PC-9 (cell line): ENCODE data around the gene OSBPL3. TPM values are rescaled to one million over a fixed set of nuclear protein-coding genes. Genes with fewer than 3 reads are reported as not detected.

Source experiments
- BruUV-seq: library from RNA; stranded (reverse); fragments of 400-500 nt; replicated peaks from 2 replicates; lab custom pipeline; 2021; lab: Mats Ljungman, UMichigan
- CTCF ChIA-PET: fragments of 300-600 bp; sonication (Branson Sonifier 250); formaldehyde crosslinking; loops from one replicate; lab custom pipeline; 2022; ENCODE audit warnings: antibody characterized with exemption; lab: Charles Lee
- POLR2A ChIA-PET: fragments of 300-600 bp; sonication (Branson Sonifier 250); formaldehyde crosslinking; loops from one replicate; lab custom pipeline; 2022; ENCODE audit warnings: antibody characterized with exemption; ENCODE audit not compliant: unreplicated experiment; lab: Charles Lee
- DNase-seq, 2 experiments: peaks; one replicate each; pipeline versions ENCODE4 v3.0.0 to v3.0.0-alpha.2; 2015 to 2022; ENCODE audit warnings: mixed read lengths in 1 of 2
- H2AFZ ChIP-seq: fragments of 200-600 bp; sonication (generic); 2 replicates; pipeline ENCODE4 v1.8.1; 2017; ENCODE audit warnings: antibody characterized with exemption
- H3F3A ChIP-seq: fragments of 200-600 bp; sonication (generic); 2 replicates; pipeline ENCODE4 v1.8.1; 2017; ENCODE audit warnings: antibody characterized with exemption, mild to moderate bottlenecking, low read depth; ENCODE audit not compliant: insufficient read depth
- H3K27ac ChIP-seq: fragments of 200-600 bp; sonication (generic); 2 replicates; pipeline ENCODE4 v1.6.1; 2016; ENCODE audit warnings: mixed run types
- H3K27me3 ChIP-seq: fragments of 200-600 bp; sonication (generic); 2 replicates; pipeline ENCODE4 v1.6.1; 2016; ENCODE audit warnings: low read depth, mixed run types; ENCODE audit not compliant: insufficient read depth
- H3K36me3 ChIP-seq: fragments of 200-600 bp; sonication (generic); 2 replicates; pipeline ENCODE4 v1.6.1; 2016; ENCODE audit warnings: low read depth, mixed run types
- H3K4me1 ChIP-seq: fragments of 200-600 bp; sonication (generic); replicated peaks from 2 replicates; pipeline ENCODE4 v1.6.1; 2016; ENCODE audit warnings: mixed run types; ENCODE audit not compliant: insufficient read depth
- H3K4me2 ChIP-seq: fragments of 200-600 bp; sonication (generic); 2 replicates; pipeline ENCODE4 v1.6.1; 2017; ENCODE audit warnings: mixed run types
- H3K4me3 ChIP-seq: fragments of 200-600 bp; sonication (generic); 2 replicates; pipeline ENCODE4 v1.6.1; 2016; ENCODE audit warnings: mixed run types
- H3K79me2 ChIP-seq: fragments of 200-600 bp; sonication (generic); 2 replicates; pipeline ENCODE4 v1.6.1; 2017; ENCODE audit warnings: low read depth, mixed run types
- H3K9me2 ChIP-seq: fragments of 200-600 bp; sonication (generic); 2 replicates; pipeline ENCODE4 v1.8.1; 2017; ENCODE audit warnings: mild to moderate bottlenecking; ENCODE audit not compliant: insufficient read depth
- H3K9me3 ChIP-seq: fragments of 200-600 bp; sonication (generic); 2 replicates; pipeline ENCODE4 v1.8.1; 2016; ENCODE audit warnings: low read depth; ENCODE audit not compliant: insufficient read depth
- H4K20me1 ChIP-seq: fragments of 200-600 bp; sonication (generic); 2 replicates; pipeline ENCODE4 v1.8.1; 2017; ENCODE audit not compliant: insufficient read depth
- CTCF ChIP-seq: fragments of 200-600 bp; sonication (generic); conservative IDR thresholded peaks from 2 replicates; pipeline ENCODE4 v1.6.1; 2017; ENCODE audit warnings: mixed run types, antibody characterized with exemption, mild to moderate bottlenecking, moderate library complexity
- EZH2 ChIP-seq: fragments of 200-600 bp; sonication (generic); IDR thresholded peaks from 2 replicates; pipeline ENCODE4 v1.8.0; 2017; ENCODE audit warnings: antibody characterized with exemption, low read depth
- intact Hi-C: fragments of 100-400 bp; cut with micrococcal nuclease; formaldehyde crosslinking; loops from one replicate; pipeline ENCODE4 v1.10.0; 2022; ENCODE audit not compliant: unreplicated experiment
- total RNA-seq: library from RNA; stranded (reverse); gene quantifications from 2 replicates; pipeline ENCODE4 v1.2.3, GENCODE V29; 2021

The OSBPL3 gene
- total RNA-seq, 1 experiment from 2014 or later: 87.6 TPM

GRCh38 chr7:24871770-24872169, 108.2 kb downstream of the OSBPL3 start:
- no TSS peak for BruUV-seq
- CTCF ChIA-PET: no interaction called here

GRCh38 chr7:24870766-24871165, 109.2 kb downstream of the OSBPL3 start:
- peaks cover 13% of the 10 kb centered on the region; the same call in 1 of the 2 replicates for H3K36me3 ChIP-seq
- CTCF ChIA-PET: interaction anchor here (0.5 kb wide), 1 partner anchor 111 kb away, joined by 4 read pairs; no protein-coding TSS in a partner anchor
- BruUV-seq: no TSS peak

More at GRCh38 chr7:24871770-24872169, 108.2 kb downstream of the OSBPL3 start:
- DNase-seq: no peak
- H3K4me1 ChIP-seq: no peaks in the 10 kb centered on the region
- no peak overlapping the region for H3K27ac ChIP-seq
- no peaks in the 10 kb centered on the region for H3K79me2 ChIP-seq
- TF ChIP-seq EZH2 (no peak), CTCF (no peak)
- no peak overlapping the region for H3K4me3 ChIP-seq
- H3K9me3 ChIP-seq: no peaks in the 10 kb centered on the region
- no peak overlapping the region for H3K4me2 ChIP-seq
- intact Hi-C loops: no loop called here
- H3K27me3 ChIP-seq: no peaks in the 10 kb centered on the region
- H3F3A ChIP-seq: no peaks in the 10 kb centered on the region
- peaks cover 8% of the 10 kb centered on the region; the same call in 1 of the 2 replicates for H3K36me3 ChIP-seq
- POLR2A ChIA-PET: no interaction called here
- H4K20me1 ChIP-seq: no peaks in the 10 kb centered on the region
- H2AFZ ChIP-seq: no peak overlapping the region
- no peaks in the 10 kb centered on the region for H3K9me2 ChIP-seq

GRCh38 chr7:24869572-24869971, 110.4 kb downstream of the OSBPL3 start:
- POLR2A ChIA-PET: no interaction called here
- Histone ChIP-seq H3K9me3 (no peaks in the 10 kb centered on the region), H3K4me1 (no peaks in the 10 kb centered on the region), H3K27ac (no peak overlapping the region), H3K79me2 (no peaks in the 10 kb centered on the region), H4K20me1 (no peaks in the 10 kb centered on the region), H3K4me2 (no peak overlapping the region), H2AFZ (no peak overlapping the region), H3F3A (no peaks in the 10 kb centered on the region), H3K4me3 (no peak overlapping the region), H3K27me3 (no peaks in the 10 kb centered on the region), H3K36me3 (peaks cover 13% of the 10 kb centered on the region; the same call in 1 of the 2 replicates), H3K9me2 (no peaks in the 10 kb centered on the region)
- CTCF ChIA-PET: no interaction called here
- no peak for DNase-seq
- TF ChIP-seq CTCF (no peak), EZH2 (no peak)
- intact Hi-C loops: no loop called here
- BruUV-seq: no TSS peak

More at GRCh38 chr7:24870766-24871165, 109.2 kb downstream of the OSBPL3 start:
- Histone ChIP-seq H3K9me2 (no peaks in the 10 kb centered on the region), H3K4me3 (no peak overlapping the region), H3K4me1 (no peaks in the 10 kb centered on the region), H3K27ac (no peak overlapping the region), H3K79me2 (no peaks in the 10 kb centered on the region), H4K20me1 (no peaks in the 10 kb centered on the region), H2AFZ (no peak overlapping the region), H3K4me2 (no peak overlapping the region), H3K9me3 (no peaks in the 10 kb centered on the region), H3F3A (no peaks in the 10 kb centered on the region), H3K27me3 (no peaks in the 10 kb centered on the region)
- no peak for DNase-seq
- intact Hi-C loops: no loop called here
- POLR2A ChIA-PET: no interaction called here
- TF ChIP-seq CTCF (no peak), EZH2 (no peak)
